ENCODE measurements around the gene MMP2. TPM values are rescaled to one million over a fixed set of nuclear protein-coding genes. Genes with fewer than 3 reads are reported as not detected.

The MMP2 gene
- total and polyA plus RNA-seq, 11 donors = 22.5 to 157 (median 77.1) TPM

- ATAC-seq (no peak), DNase-seq (no peak)
- Histone ChIP-seq H3K36me3 (peaks cover 0 to 34% (median 15%) of the 10 kb centered on the region in 9 donors), H3K27ac (peak overlapping the region in 1 of 12 donors; percentile 7), H3K4me3 (no peak overlapping the region), H3K27me3 (no peaks in the 10 kb centered on the region), H3K9me3 (peaks cover 0 to under 1% (median 0%) of the 10 kb centered on the region in 12 donors), H3K4me1 (peaks cover 0 to 11% (median 0%) of the 10 kb centered on the region in 12 donors)
- intact Hi-C loops (cut with DNase I) = no loop called here
- TF ChIP-seq POLR2A (IDR thresholded peaks at IDR 0.05) (no peak), CTCF (IDR thresholded peaks at IDR 0.05) (no peak)
These were observed 48.9 kb downstream of the MMP2 start for GRCh38 chr16:55527885-55528284.

GRCh38 chr16:55529018-55529417, 50.0 kb downstream of the MMP2 start:
- Histone ChIP-seq H3K9me3 (no peaks in the 10 kb centered on the region), H3K4me3 (no peak overlapping the region), H3K36me3 (peaks cover 0 to 39% (median 15%) of the 10 kb centered on the region in 9 donors), H3K27me3 (no peaks in the 10 kb centered on the region), H3K4me1 (peaks cover 0 to 11% (median 0%) of the 10 kb centered on the region in 12 donors), H3K27ac (peak overlapping the region in 2 of 12 donors; percentile 9 to 41)
- DNase-seq (no peak), ATAC-seq (peak in 3 of 4 donors; percentile 48 to 83 (median 70))
- 52 to 61% (median 59%) methylated on average over 2 of the region's 2 CpGs for WGBS, 4 donors
- TF ChIP-seq POLR2A (IDR thresholded peaks at IDR 0.05) = no peak
- TF ChIP-seq CTCF (IDR thresholded peaks at IDR 0.05) = no peak
- intact Hi-C loops (cut with DNase I) = no loop called here

- no peak overlapping the region for H3K27ac ChIP-seq
- H3K4me3 ChIP-seq = no peak overlapping the region
- H3K36me3 ChIP-seq = peaks cover 0 to 39% (median 15%) of the 10 kb centered on the region in 9 donors
- no peaks in the 10 kb centered on the region for H3K9me3 ChIP-seq
- TF ChIP-seq CTCF (IDR thresholded peaks at IDR 0.05) (no peak), POLR2A (IDR thresholded peaks at IDR 0.05) (no peak)
- no peak for ATAC-seq
- 87 to 98% (median 97%) methylated on average over 1 of the region's 1 CpG for WGBS, 4 donors
- H3K27me3 ChIP-seq = no peaks in the 10 kb centered on the region
- DNase-seq = no peak
- intact Hi-C loops (cut with DNase I) = no loop called here
- H3K4me1 ChIP-seq = peaks cover 0 to 11% (median 0%) of the 10 kb centered on the region in 12 donors
These were observed 51.4 kb downstream of the MMP2 start for GRCh38 chr16:55530316-55530856.

GRCh38 chr16:55532227-55532626, 53.2 kb downstream of the MMP2 start:
- Histone ChIP-seq H3K9me3 (no peaks in the 10 kb centered on the region), H3K4me3 (no peak overlapping the region), H3K27me3 (no peaks in the 10 kb centered on the region), H3K27ac (no peak overlapping the region), H3K36me3 (peaks cover 0 to 39% (median 15%) of the 10 kb centered on the region in 9 donors), H3K4me1 (peaks cover 0 to 12% (median 0%) of the 10 kb centered on the region in 12 donors)
- WGBS, 4 donors = 91 to 100% (median 97%) methylated on average over 1 of the region's 1 CpG
- TF ChIP-seq POLR2A (IDR thresholded peaks at IDR 0.05) = no peak
- TF ChIP-seq CTCF (IDR thresholded peaks at IDR 0.05) = no peak
- ATAC-seq = no peak
- intact Hi-C loops (cut with DNase I) = no loop called here
- no peak for DNase-seq

Data from heart left ventricle (tissue), 16 donors.